HG02678 (cell line): ENCODE results near the gene NATD1.

Experiments
- ATAC-seq: cut with Tn5 transposase; IDR thresholded peaks from one replicate; pipeline ENCODE4 v1.9.1; 2021; ENCODE audit warnings: mild to moderate bottlenecking, moderate library complexity; ENCODE audit not compliant: unreplicated experiment

NATD1 gene

GRCh38 chr17:21218101-21218500 is 35.1 kb downstream of the NATD1 start:
- no peak for ATAC-seq

- no peak for ATAC-seq
Measured at GRCh38 chr17:21217346-21217745, 35.9 kb downstream of the NATD1 start.

- no peak for ATAC-seq
Measured at GRCh38 chr17:21215935-21216334, 37.3 kb downstream of the NATD1 start.

GRCh38 chr17:21214777-21215541 is 38.3 kb downstream of the NATD1 start:
- peak; percentile 1 for ATAC-seq

- ATAC-seq = peak; percentile 83
Measured at GRCh38 chr17:21214015-21214776, 39.0 kb downstream of the NATD1 start, which contains the start of gene TMEM11. Gene TMEM11, minus strand, starts transcription at chr17:21214161. Its CDS starts 9 bp downstream, at chr17:21214152.

- peak; percentile 16 for ATAC-seq
Measured at GRCh38 chr17:21213638-21214014, 39.6 kb downstream of the NATD1 start.

GRCh38 chr17:21212826-21213637 is 40.2 kb downstream of the NATD1 start:
- ATAC-seq = no peak

- no peak for ATAC-seq
Measured at GRCh38 chr17:21211825-21212479, 41.3 kb downstream of the NATD1 start.

GRCh38 chr17:21210411-21211076 is 42.7 kb downstream of the NATD1 start:
- no peak for ATAC-seq

GRCh38 chr17:21209511-21210175 is 43.6 kb downstream of the NATD1 start:
- no peak for ATAC-seq

- ATAC-seq = no peak
Measured at GRCh38 chr17:21208352-21208751, 44.9 kb downstream of the NATD1 start.

GRCh38 chr17:21204935-21205334 is 48.3 kb downstream of the NATD1 start:
- no peak for ATAC-seq

- ATAC-seq = no peak
Measured at GRCh38 chr17:21202512-21202911, 50.7 kb downstream of the NATD1 start.

- ATAC-seq = no peak
Measured at GRCh38 chr17:21201874-21202273, 51.3 kb downstream of the NATD1 start.

GRCh38 chr17:21201298-21201595 is 52.0 kb downstream of the NATD1 start:
- ATAC-seq = no peak

- no peak for ATAC-seq
Measured at GRCh38 chr17:21200590-21201297, 52.5 kb downstream of the NATD1 start.

- ATAC-seq = no peak
Measured at GRCh38 chr17:21199856-21200255, 53.4 kb downstream of the NATD1 start.

- no peak for ATAC-seq
Measured at GRCh38 chr17:21199311-21199710, 53.9 kb downstream of the NATD1 start.

- ATAC-seq = no peak
Measured at GRCh38 chr17:21198411-21198810, 54.8 kb downstream of the NATD1 start.
